SK-N-SH treated with all-trans-retinoic acid at 6 μM for 48 hours (cell line): ENCODE data around the gene TLR2.

Experiments used
- BACH2 ChIP-seq: fragments of 250-450 bp; sonication (Bioruptor Pico); IDR thresholded peaks from 2 replicates; pipeline ENCODE4 v1.9.0; 2021; ENCODE audit warnings: mild to moderate bottlenecking, borderline replicate concordance
- ESRRG ChIP-seq: fragments of 250-450 bp; sonication (Bioruptor Pico); IDR thresholded peaks from 2 replicates; pipeline ENCODE4 v1.6.1; 2021; ENCODE audit warnings: mild to moderate bottlenecking
- GLIS3 ChIP-seq: fragments of 250-450 bp; sonication (Bioruptor Pico); IDR thresholded peaks from 2 replicates; pipeline ENCODE4 v1.5.0; 2020; ENCODE audit warnings: mild to moderate bottlenecking, moderate library complexity
- ISL1 ChIP-seq: fragments of 250-450 bp; sonication (Bioruptor Pico); IDR thresholded peaks from 2 replicates; pipeline ENCODE4 v2.1.2; 2022; ENCODE audit warnings: mild to moderate bottlenecking, moderate library complexity
- PATZ1 ChIP-seq: fragments of 250-450 bp; sonication (Bioruptor Pico); IDR thresholded peaks from 2 replicates; pipeline ENCODE4 v1.8.0; 2020; ENCODE audit warnings: mild to moderate bottlenecking, moderate library complexity, borderline replicate concordance
- POU6F1 ChIP-seq: fragments of 250-450 bp; sonication (Bioruptor Pico); IDR thresholded peaks from 2 replicates; pipeline ENCODE4 v1.8.0; 2021; ENCODE audit warnings: low read depth, mild to moderate bottlenecking, moderate library complexity, borderline replicate concordance
- PPARA ChIP-seq: fragments of 250-450 bp; sonication (Bioruptor Pico); IDR thresholded peaks from 2 replicates; pipeline ENCODE4 v1.5.0; 2020; ENCODE audit warnings: mild to moderate bottlenecking, borderline replicate concordance
- RARB ChIP-seq: fragments of 250-450 bp; sonication (Bioruptor Pico); IDR thresholded peaks from 2 replicates; pipeline ENCODE4 v1.8.0; 2021; ENCODE audit warnings: mild to moderate bottlenecking, moderate library complexity
- TCF4 ChIP-seq: fragments of 250-450 bp; sonication (Bioruptor Pico); IDR thresholded peaks from 2 replicates; pipeline ENCODE4 v1.8.0; 2021; ENCODE audit warnings: mild to moderate bottlenecking, moderate library complexity, borderline replicate concordance
- TOX ChIP-seq: fragments of 250-450 bp; sonication (Bioruptor Pico); IDR thresholded peaks from 2 replicates; pipeline ENCODE4 v1.8.0; 2021; ENCODE audit warnings: mild to moderate bottlenecking, moderate library complexity, borderline replicate concordance
- ZFP30 ChIP-seq: fragments of 450-650 bp; formaldehyde crosslinking; IDR thresholded peaks from 2 replicates; pipeline ENCODE4 v1.5.0; 2022; ENCODE audit warnings: mild to moderate bottlenecking, moderate library complexity
- ZNF565 ChIP-seq: fragments of 450-650 bp; formaldehyde crosslinking; conservative IDR thresholded peaks from 2 replicates; pipeline ENCODE4 v1.5.0; 2020; ENCODE audit warnings: low read depth, mild to moderate bottlenecking, moderate library complexity
- ZNF70 ChIP-seq: fragments of 450-650 bp; formaldehyde crosslinking; IDR thresholded peaks from 2 replicates; pipeline ENCODE4 v1.5.0; 2020; ENCODE audit warnings: mild to moderate bottlenecking, moderate library complexity
- ZNF8 ChIP-seq: fragments of 450-650 bp; formaldehyde crosslinking; IDR thresholded peaks from 2 replicates; pipeline ENCODE4 v1.5.0; 2020; ENCODE audit warnings: mild to moderate bottlenecking, moderate library complexity

- no peak for TF ChIP-seq GLIS3 (CRISPR knock-in tag)
- no peak for TF ChIP-seq ZNF8
- no peak for TF ChIP-seq PPARA (CRISPR knock-in tag)
- no peak for TF ChIP-seq BACH2 (CRISPR knock-in tag)
- TF ChIP-seq PATZ1 (CRISPR knock-in tag): no peak
- no peak for TF ChIP-seq ISL1
- no peak for TF ChIP-seq TOX
- no peak for TF ChIP-seq ZFP30
- no peak for TF ChIP-seq ZNF565 (CRISPR knock-in tag)
- no peak for TF ChIP-seq RARB (CRISPR knock-in tag)
- no peak for TF ChIP-seq POU6F1
- TF ChIP-seq TCF4 (CRISPR knock-in tag): no peak
- TF ChIP-seq ESRRG (CRISPR knock-in tag): no peak
- TF ChIP-seq ZNF70 (CRISPR knock-in tag): no peak
These were observed 32.5 kb upstream of the TLR2 start for GRCh38 chr4:153651587-153651986.
